GM21367 (cell line): ENCODE data around the gene STRBP.
"Not testable (repeated sequence)": the region's sequence is repeated elsewhere in the genome, so short reads cannot be mapped to it uniquely, and the experiment has no call there.

Experiments
- ATAC-seq: cut with Tn5 transposase; IDR thresholded peaks from one replicate; pipeline ENCODE4 v1.9.1; 2021; ENCODE audit not compliant: unreplicated experiment

The STRBP gene

GRCh38 chr9:123251324-123251723 is 17.1 kb downstream of the STRBP start:
- ATAC-seq, result no peak

GRCh38 chr9:123250504-123250903 is 17.9 kb downstream of the STRBP start:
- ATAC-seq, result no peak

GRCh38 chr9:123249162-123249561 is 19.2 kb downstream of the STRBP start:
- not testable (repeated sequence) for ATAC-seq

GRCh38 chr9:123248630-123249029 is 19.8 kb downstream of the STRBP start:
- no peak for ATAC-seq

- ATAC-seq, result no peak
Measured at GRCh38 chr9:123246534-123246933, 21.9 kb downstream of the STRBP start.

- ATAC-seq, result no peak
Measured at GRCh38 chr9:123239726-123240125, 28.7 kb downstream of the STRBP start.

- ATAC-seq, result no peak
Measured at GRCh38 chr9:123238365-123238764, 30.0 kb downstream of the STRBP start.

GRCh38 chr9:123237220-123237619 is 31.2 kb downstream of the STRBP start:
- no peak for ATAC-seq

- ATAC-seq, result no peak
Measured at GRCh38 chr9:123235448-123235847, 32.9 kb downstream of the STRBP start.

- no peak for ATAC-seq
Measured at GRCh38 chr9:123234853-123235252, 33.5 kb downstream of the STRBP start.

GRCh38 chr9:123232332-123232731 is 36.1 kb downstream of the STRBP start:
- ATAC-seq, result no peak

- no peak for ATAC-seq
Measured at GRCh38 chr9:123231421-123231820, 37.0 kb downstream of the STRBP start.

GRCh38 chr9:123228967-123229366 is 39.4 kb downstream of the STRBP start:
- no peak for ATAC-seq

- no peak for ATAC-seq
Measured at GRCh38 chr9:123225995-123226394, 42.4 kb downstream of the STRBP start.

GRCh38 chr9:123225374-123225813 is 43.0 kb downstream of the STRBP start:
- peak; percentile 90 for ATAC-seq

- ATAC-seq, result no peak
Measured at GRCh38 chr9:123220127-123220526, 48.3 kb downstream of the STRBP start.

GRCh38 chr9:123218831-123219230 is 49.6 kb downstream of the STRBP start:
- ATAC-seq, result no peak

- ATAC-seq, result no peak
Measured at GRCh38 chr9:123217128-123217654, 51.2 kb downstream of the STRBP start.

GRCh38 chr9:123216251-123216797 is 52.1 kb downstream of the STRBP start:
- ATAC-seq, result no peak

- ATAC-seq, result no peak
Measured at GRCh38 chr9:123211081-123211480, 57.3 kb downstream of the STRBP start.

GRCh38 chr9:123208626-123209174 is 59.7 kb downstream of the STRBP start:
- ATAC-seq, result no peak

- no peak for ATAC-seq
Measured at GRCh38 chr9:123206065-123206464, 62.3 kb downstream of the STRBP start.

GRCh38 chr9:123201083-123201482 is 67.3 kb downstream of the STRBP start:
- ATAC-seq, result no peak
